K562 (cell line): ENCODE results near the gene CHAF1A. TPM values are rescaled to one million over a fixed set of nuclear protein-coding genes. Genes with fewer than 3 reads are reported as not detected.

Experiments
- ASH1L ChIP-seq: fragments of 450-650 bp; IDR thresholded peaks from 2 replicates; pipeline ENCODE4 v1.6.1; 2018; ENCODE audit warnings: borderline replicate concordance, mild to moderate bottlenecking, low read depth; ENCODE audit not compliant: partially characterized antibody
- BCL6 ChIP-seq: fragments of 250-450 bp; sonication (Bioruptor Pico); IDR thresholded peaks from 2 replicates; pipeline ENCODE4 v1.4.0; 2020
- BRF1 ChIP-seq: IDR thresholded peaks from 3 replicates; pipeline ENCODE4 v1.6.1; 2011; ENCODE audit warnings: borderline replicate concordance, mild to moderate bottlenecking; ENCODE audit not compliant: insufficient read length; ENCODE audit errors: extremely low read depth
- CHD1 ChIP-seq: fragments of 200-600 bp; sonication (generic); IDR thresholded peaks from one replicate; pipeline ENCODE4 v1.6.1; 2012; ENCODE audit warnings: mild to moderate bottlenecking, moderate library complexity, low read length, inconsistent platforms
- E2F3 ChIP-seq: fragments of 250-450 bp; sonication (Bioruptor Pico); IDR thresholded peaks from 2 replicates; pipeline ENCODE4 v1.4.0; 2020; ENCODE audit warnings: mild to moderate bottlenecking
- GTF2E2 ChIP-seq: fragments of 200-800 bp; sonication (Bioruptor generic); IDR thresholded peaks from 2 replicates; pipeline ENCODE4 v1.6.1; 2016; ENCODE audit warnings: missing genetic modification characterization, missing compliant biosample characterization
- GTF2F1 ChIP-seq: IDR thresholded peaks from 2 replicates; pipeline ENCODE4 v1.6.1; 2011; ENCODE audit warnings: low read depth, low read length, improper control_type of control experiment
- HDAC1 ChIP-seq, 2 experiments: fragments of 450-650 bp; IDR thresholded peaks; 2 replicates each; pipeline ENCODE4 v1.6.1; 2016 to 2017; ENCODE audit warnings: inconsistent platforms in 1 of 2, mild to moderate bottlenecking in 1 of 2, moderate library complexity in 1 of 2
- HNRNPL ChIP-seq: fragments of 200-400 bp; formaldehyde crosslinking; IDR thresholded peaks from 2 replicates; pipeline ENCODE4 v1.6.1; 2017; ENCODE audit warnings: low read depth, mild to moderate bottlenecking, low read length
- ILF3 ChIP-seq: fragments of 450-650 bp; IDR thresholded peaks from 2 replicates; pipeline ENCODE4 v1.6.1; 2018; ENCODE audit warnings: antibody characterized with exemption, mild to moderate bottlenecking, moderate library complexity, borderline replicate concordance
- MCM7 ChIP-seq, 2 experiments: fragments of 450-650 bp; IDR thresholded peaks; 2 replicates each; pipeline ENCODE4 v1.6.1; 2016 to 2018
- MEF2A ChIP-seq: IDR thresholded peaks from 2 replicates; pipeline ENCODE4 v1.6.1; 2011; ENCODE audit warnings: low read depth, mild to moderate bottlenecking, low read length, moderate library complexity; ENCODE audit not compliant: control insufficient read depth
- MIER1 ChIP-seq: fragments of 450-650 bp; IDR thresholded peaks from 2 replicates; pipeline ENCODE4 v1.6.1; 2016; ENCODE audit warnings: antibody characterized with exemption, mild to moderate bottlenecking, low read depth
- NCOA2 ChIP-seq, 2 experiments: fragments of 450-650 bp; IDR thresholded peaks; 2 replicates each; pipeline ENCODE4 v1.6.1; 2018; ENCODE audit warnings: mild to moderate bottlenecking in 2 of 2, moderate library complexity in 1 of 2; ENCODE audit not compliant: partially characterized antibody in 2 of 2
- NR2F6 ChIP-seq: fragments of 450-650 bp; formaldehyde crosslinking; IDR thresholded peaks from 2 replicates; pipeline ENCODE4 v1.4.0; 2020; ENCODE audit warnings: mild to moderate bottlenecking
- NR4A1 ChIP-seq, 2 experiments: fragments of 250-450 bp in 1 of 2; fragments of 450-650 bp in 1 of 2; sonication (Bioruptor Pico) in 1 of 2; IDR thresholded peaks; 2 replicates each; pipeline versions ENCODE4 v1.4.0 to v1.6.1; 2016 to 2020; ENCODE audit warnings: mild to moderate bottlenecking in 2 of 2, missing compliant biosample characterization in 1 of 2, missing genetic modification characterization in 1 of 2, moderate library complexity in 1 of 2
- POLR2AphosphoS2 ChIP-seq: IDR thresholded peaks from 2 replicates; pipeline ENCODE4 v1.6.1; 2012; ENCODE audit warnings: low read length, improper control_type of control experiment
- SLC30A9 ChIP-seq: fragments of 250-450 bp; sonication (Bioruptor Pico); IDR thresholded peaks from 2 replicates; pipeline ENCODE4 v1.8.0; 2022; ENCODE audit warnings: mild to moderate bottlenecking, moderate library complexity
- SPI1 ChIP-seq: IDR thresholded peaks from 2 replicates; pipeline ENCODE4 v1.6.1; 2011; ENCODE audit warnings: low read depth, low read length, control low read depth, borderline replicate concordance
- TAF9B ChIP-seq: fragments of 450-650 bp; IDR thresholded peaks from 2 replicates; pipeline ENCODE4 v1.6.1; 2018; ENCODE audit warnings: mild to moderate bottlenecking; ENCODE audit not compliant: partially characterized antibody
- TCF3 ChIP-seq: sonication (generic); formaldehyde crosslinking; IDR thresholded peaks from 2 replicates; pipeline ENCODE4 v1.4.0; 2020; ENCODE audit warnings: mild to moderate bottlenecking, missing genetic modification reagents
- UBTF ChIP-seq, 2 experiments: IDR thresholded peaks; 2 replicates each; pipeline ENCODE4 v1.6.1; 2012; ENCODE audit warnings: improper control_type of control experiment in 2 of 2, low read depth in 2 of 2, low read length in 2 of 2, borderline replicate concordance in 1 of 2
- ZFX ChIP-seq: sonication (generic); formaldehyde crosslinking; IDR thresholded peaks from 2 replicates; pipeline ENCODE4 v1.8.0; 2022; ENCODE audit warnings: mild to moderate bottlenecking, missing genetic modification reagents, moderate library complexity
- ZNF140 ChIP-seq: fragments of 250-450 bp; sonication (Bioruptor Pico); IDR thresholded peaks from 2 replicates; pipeline ENCODE4 v1.8.0; 2021; ENCODE audit warnings: moderate library complexity, mild to moderate bottlenecking, inconsistent platforms
- ZNF507 ChIP-seq: conservative IDR thresholded peaks from 2 replicates; pipeline ENCODE4 v1.6.1; 2017; ENCODE audit warnings: missing genetic modification characterization, missing compliant biosample characterization
- ZNF699 ChIP-seq: fragments of 250-450 bp; sonication (Bioruptor Pico); IDR thresholded peaks from 2 replicates; pipeline ENCODE4 v1.8.0; 2021; ENCODE audit warnings: mild to moderate bottlenecking, moderate library complexity; ENCODE audit not compliant: insufficient replicate concordance
- ZSCAN32 ChIP-seq: fragments of 450-650 bp; formaldehyde crosslinking; IDR thresholded peaks from 2 replicates; pipeline ENCODE4 v1.4.0; 2020; ENCODE audit warnings: mild to moderate bottlenecking, moderate library complexity
- polyA plus RNA-seq, 8 experiments: library from polyadenylated mRNA; depleted of rRNA in 4 of 8; stranded (reverse) in 5 of 8; unstranded in 3 of 8; fragments of >200 nt; fragmentation: Nextera tagmentation in 2 of 8; fragmentation: Illumina TruSeq in 1 of 8; extraction: Ambion mirVana in 2 of 8; extraction: Trizol in 1 of 8; gene quantifications; 2 replicates each; pipeline versions ENCODE4 v1.2.1 to v1.2.3, GENCODE V29; 2011 to 2014; ENCODE audit warnings: inconsistent platforms in 1 of 8, missing spikeins in 1 of 8
- total RNA-seq, 7 experiments: library from RNA; depleted of rRNA in 6 of 7; stranded (reverse); fragments of >200 nt in 6 of 7; fragmentation: Illumina TruSeq in 2 of 7; extraction: Trizol in 2 of 7; gene quantifications; 2 replicates each; pipeline versions ENCODE4 v1.2.1 to v1.2.3, GENCODE V29; 2011 to 2021; ENCODE audit warnings: low replicate concordance in 1 of 7

The CHAF1A gene
- total and polyA plus RNA-seq, 9 of the 15 experiments (the other 6 are each of a cell fraction or from before 2014, with no cell fraction given): 1.6 to 86.9 (median 45.2) TPM

- TF ChIP-seq UBTF (IDR thresholded peaks at IDR 0.05; ENCODE audit: borderline replicate concordance in 1 of 2, low read depth in 2 of 2, low read length in 2 of 2) (peak; percentile 84 to 97; a peak in 3 of 4 replicates), ZFX (CRISPR knock-in tag) (peak; percentile 99), BCL6 (CRISPR knock-in tag) (peak; percentile 74), GTF2F1 (no peak), POLR2AphosphoS2 (no peak), ASH1L (no peak), BRF1 (no peak), TCF3 (CRISPR knock-in tag) (peak; percentile 58), TAF9B (peak; percentile 96), GTF2E2 (tag) (peak; percentile 79), ZSCAN32 (0 out of 2 replicates have a peak, but pooled peaks have one; percentile 47), SLC30A9 (CRISPR knock-in tag) (no peak), SPI1 (no peak), NR4A1 (CRISPR knock-in tag; IDR thresholded peaks at IDR 0.05) (peak; percentile 97), NR4A1 (tag; IDR thresholded peaks at IDR 0.05) (peak; percentile 91), MIER1 (no peak), HDAC1 (IDR thresholded peaks at IDR 0.05) (peak in 1 of 2 experiments; percentile 98; a peak in 2 of 4 replicates), ZNF140 (CRISPR knock-in tag) (no peak), CHD1 (no peak), NCOA2 (IDR thresholded peaks at IDR 0.05; ENCODE audit: partially characterized antibody in 2 of 2) (no peak), ZNF507 (tag) (no peak), NR2F6 (CRISPR knock-in tag) (peak; percentile 42; the same call in 1 of the 2 replicates), ZNF699 (CRISPR knock-in tag) (no peak), MCM7 (IDR thresholded peaks at IDR 0.05) (no peak), ILF3 (no peak), MEF2A (no peak), HNRNPL (peak; percentile 98), E2F3 (CRISPR knock-in tag) (peak; percentile 49; the same call in 1 of the 2 replicates)
These were observed 27.8 kb upstream of the CHAF1A start (continued) for GRCh38 chr19:4374498-4375163.
